Body of pancreas (tissue), 4 donors: ENCODE data around the gene ADAMTS17.

ENCODE experiments used
- POLR2A ChIP-seq, 3 donors: fragments of 450-650 bp; IDR thresholded peaks; one replicate each; pipeline ENCODE4 v1.6.1; 2016; ENCODE audit warnings: antibody characterized with exemption in 3 of 3, mild to moderate bottlenecking in 2 of 3
- TF ChIP-seq, protein P1 (sequence below), 7 experiments: fragments of 450-650 bp in 4 of 7; fragments of 200-600 bp in 3 of 7; sonication (generic) in 3 of 7; IDR thresholded peaks; one replicate each; pipeline ENCODE4 v1.5.1; 2016 to 2019; ENCODE audit warnings: antibody characterized with exemption in 7 of 7

DNA sequence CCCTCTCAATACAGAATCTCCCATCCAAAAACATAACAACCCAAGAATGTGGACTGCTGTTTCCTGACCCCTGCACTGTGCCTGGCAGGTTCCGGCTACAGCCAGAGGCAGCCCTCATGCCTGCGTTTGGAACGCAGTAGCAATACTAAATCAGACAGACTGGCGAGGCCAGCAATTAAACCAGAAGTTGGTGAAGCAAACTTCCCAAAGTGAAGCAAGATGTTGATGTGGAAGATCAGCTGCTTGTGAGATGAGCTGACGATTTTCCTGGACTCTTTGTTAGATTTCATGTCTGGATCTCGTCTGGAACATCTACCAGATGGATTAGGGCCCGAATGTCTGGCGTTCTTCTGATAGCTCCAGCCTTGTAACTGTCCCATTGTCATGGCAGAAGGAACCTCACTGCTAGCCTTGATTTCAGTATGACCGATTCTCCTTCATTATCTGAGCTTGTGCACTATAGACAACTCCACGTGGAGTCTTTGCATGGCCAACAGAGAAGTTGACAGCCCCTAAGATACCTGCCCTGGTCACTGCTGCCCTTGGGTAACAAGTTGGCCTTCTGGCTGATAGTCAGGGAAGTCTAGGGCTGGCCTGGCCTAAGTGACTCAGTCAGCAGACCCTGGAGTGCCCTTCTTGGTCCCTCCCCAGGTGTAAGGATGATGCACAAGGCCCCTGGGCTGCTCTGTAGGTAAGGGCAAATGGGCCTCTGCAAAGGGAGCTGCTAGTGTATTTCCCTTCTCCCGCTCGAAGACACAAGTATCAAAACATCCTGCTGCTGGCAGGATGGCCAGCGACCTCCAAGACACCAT, 126.5 kb downstream of the ADAMTS17 start:
- TF ChIP-seq, protein P1, sequence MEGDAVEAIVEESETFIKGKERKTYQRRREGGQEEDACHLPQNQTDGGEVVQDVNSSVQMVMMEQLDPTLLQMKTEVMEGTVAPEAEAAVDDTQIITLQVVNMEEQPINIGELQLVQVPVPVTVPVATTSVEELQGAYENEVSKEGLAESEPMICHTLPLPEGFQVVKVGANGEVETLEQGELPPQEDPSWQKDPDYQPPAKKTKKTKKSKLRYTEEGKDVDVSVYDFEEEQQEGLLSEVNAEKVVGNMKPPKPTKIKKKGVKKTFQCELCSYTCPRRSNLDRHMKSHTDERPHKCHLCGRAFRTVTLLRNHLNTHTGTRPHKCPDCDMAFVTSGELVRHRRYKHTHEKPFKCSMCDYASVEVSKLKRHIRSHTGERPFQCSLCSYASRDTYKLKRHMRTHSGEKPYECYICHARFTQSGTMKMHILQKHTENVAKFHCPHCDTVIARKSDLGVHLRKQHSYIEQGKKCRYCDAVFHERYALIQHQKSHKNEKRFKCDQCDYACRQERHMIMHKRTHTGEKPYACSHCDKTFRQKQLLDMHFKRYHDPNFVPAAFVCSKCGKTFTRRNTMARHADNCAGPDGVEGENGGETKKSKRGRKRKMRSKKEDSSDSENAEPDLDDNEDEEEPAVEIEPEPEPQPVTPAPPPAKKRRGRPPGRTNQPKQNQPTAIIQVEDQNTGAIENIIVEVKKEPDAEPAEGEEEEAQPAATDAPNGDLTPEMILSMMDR (IDR thresholded peaks at IDR 0.05): no peak
- no peak for TF ChIP-seq POLR2A (IDR thresholded peaks at IDR 0.05)
